GM19397 (cell line): ENCODE measurements around the gene KRT80.

Source experiments
- ATAC-seq: cut with Tn5 transposase; IDR thresholded peaks from one replicate; pipeline ENCODE4 v1.9.1; 2021; ENCODE audit warnings: mild to moderate bottlenecking, moderate library complexity; ENCODE audit not compliant: unreplicated experiment

KRT80 gene

DNA sequence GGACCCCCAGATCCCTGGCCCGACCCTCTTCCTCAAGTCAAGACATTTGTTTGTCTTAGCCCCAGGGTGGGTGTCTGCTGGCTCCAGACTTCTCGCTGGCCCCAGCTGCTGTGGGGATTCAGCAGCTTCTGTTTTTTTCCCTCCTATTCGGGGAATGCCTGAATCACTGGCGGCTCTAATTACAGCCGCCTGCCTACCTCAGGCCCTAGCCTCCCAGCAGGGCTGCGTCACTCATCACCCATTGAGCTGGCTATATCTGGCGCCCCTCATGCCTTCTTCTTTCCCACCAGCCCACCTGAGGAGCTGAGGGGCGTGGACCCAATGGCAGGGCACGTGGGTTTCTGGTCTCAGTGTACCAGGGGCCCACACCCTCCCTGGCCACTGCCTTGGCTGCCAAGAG, 10.1 kb downstream of the KRT80 start:
- no peak for ATAC-seq

DNA sequence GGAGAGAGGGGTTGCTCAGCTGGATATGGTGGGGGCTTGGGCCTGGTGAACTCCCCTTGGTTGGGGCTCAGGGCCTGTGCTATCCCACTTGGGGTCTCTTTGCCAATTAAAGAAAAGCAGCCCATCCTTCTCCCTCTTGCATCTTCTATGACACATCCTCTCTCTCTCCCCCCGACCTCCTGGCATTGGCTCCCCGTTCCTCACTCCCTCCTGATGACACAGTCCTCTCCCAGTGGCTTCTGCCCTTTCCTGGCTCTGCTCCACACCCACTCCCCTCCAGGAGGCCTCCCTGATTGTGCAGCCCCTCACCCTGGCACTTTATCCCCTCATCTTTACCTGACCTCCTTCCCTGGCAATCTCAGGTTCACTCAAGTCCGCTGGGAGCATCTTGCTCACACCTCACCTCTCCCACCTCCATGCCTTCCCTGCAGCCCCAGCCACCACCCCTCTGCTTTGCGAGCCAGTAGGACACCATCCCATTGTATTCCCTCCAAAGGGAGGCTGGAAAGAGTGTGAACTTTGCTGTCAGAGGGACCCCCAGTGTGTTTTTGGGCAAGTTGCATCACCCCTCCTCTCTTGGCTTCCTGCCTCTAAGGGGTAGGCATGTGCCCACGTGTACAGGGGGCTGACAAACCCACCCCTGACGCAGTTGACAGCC, 10.7 kb downstream of the KRT80 start:
- ATAC-seq: no peak

GRCh38 chr12:52179396-52179973, 12.3 kb downstream of the KRT80 start:
- no peak for ATAC-seq

GRCh38 chr12:52178984-52179383, 12.8 kb downstream of the KRT80 start:
- no peak for ATAC-seq

DNA sequence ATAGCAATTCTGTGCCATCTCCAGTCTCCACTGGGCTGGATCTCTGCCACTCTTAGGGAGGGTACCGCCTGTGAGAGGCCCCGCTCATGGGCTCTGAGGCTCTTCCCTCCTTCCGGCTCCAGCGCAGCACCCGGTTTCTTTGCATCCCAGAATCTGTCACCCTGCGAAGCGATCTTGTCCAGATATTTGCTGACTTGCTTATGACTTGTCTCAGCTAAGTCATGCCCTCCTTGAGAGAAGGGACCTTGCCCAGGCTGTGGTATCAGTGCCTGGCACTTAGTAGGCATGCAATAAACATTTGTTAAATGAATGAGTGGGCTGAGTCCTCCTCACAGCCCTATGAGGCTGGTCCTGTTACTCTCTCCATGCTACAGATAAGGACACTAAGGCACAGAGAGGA, 13.4 kb downstream of the KRT80 start:
- ATAC-seq: no peak

- ATAC-seq: no peak
Observed at GRCh38 chr12:52175371-52176350, 16.2 kb downstream of the KRT80 start.

- no peak for ATAC-seq
Observed at GRCh38 chr12:52173526-52173925, 18.3 kb downstream of the KRT80 start.

- ATAC-seq: no peak
Observed at GRCh38 chr12:52172956-52173355, 18.9 kb downstream of the KRT80 start.

- no peak for ATAC-seq
Observed at GRCh38 chr12:52171950-52172512, 19.8 kb downstream of the KRT80 start.

GRCh38 chr12:52170827-52171226, 21.0 kb downstream of the KRT80 start:
- ATAC-seq: no peak

- no peak for ATAC-seq
Observed at GRCh38 chr12:52169886-52170285, 21.9 kb downstream of the KRT80 start.

GRCh38 chr12:52168019-52168717, 23.6 kb downstream of the KRT80 start:
- ATAC-seq: no peak

DNA sequence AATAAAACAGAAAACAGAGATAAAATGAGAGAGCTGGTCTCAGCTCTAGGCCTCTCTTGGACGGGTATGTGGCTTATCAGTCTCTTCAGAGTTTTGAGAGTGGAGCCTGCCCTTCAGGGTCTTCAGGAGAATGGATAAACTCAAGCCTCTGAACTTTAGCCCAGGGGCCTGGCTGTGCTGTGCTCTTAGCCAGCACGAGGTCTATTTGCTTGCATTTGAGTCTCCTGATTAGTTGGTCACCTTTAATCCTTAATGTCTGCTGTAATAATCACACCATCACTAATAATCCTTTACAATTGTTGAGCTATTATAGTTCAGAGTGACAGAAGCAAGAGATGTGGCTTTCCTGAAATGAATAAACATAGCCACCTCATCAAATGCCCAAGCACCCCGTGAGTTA, 24.3 kb downstream of the KRT80 start:
- no peak for ATAC-seq

DNA sequence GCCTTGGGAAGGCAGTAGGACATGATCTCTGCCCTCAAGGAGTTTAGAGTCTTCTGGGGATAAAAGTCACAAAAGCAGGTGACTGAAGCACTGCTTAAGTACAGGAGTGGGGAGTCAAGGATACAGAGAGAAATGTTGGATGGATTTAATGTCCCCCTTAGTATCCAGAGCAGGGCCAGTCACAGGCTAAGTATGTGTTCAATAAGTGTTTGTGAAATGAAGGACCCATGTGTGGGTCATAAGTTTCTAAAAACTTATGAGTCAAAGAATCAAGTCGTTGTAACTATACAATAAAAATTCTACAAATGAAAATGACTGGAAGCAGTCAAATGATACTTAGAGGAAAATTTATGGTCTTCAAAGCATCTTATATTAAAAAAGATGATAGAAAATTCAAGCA, 25.1 kb downstream of the KRT80 start:
- ATAC-seq: no peak

- no peak for ATAC-seq
Observed at GRCh38 chr12:52165096-52165855, 26.5 kb downstream of the KRT80 start.

- ATAC-seq: no peak
Observed at GRCh38 chr12:52164624-52165023, 27.2 kb downstream of the KRT80 start.

DNA sequence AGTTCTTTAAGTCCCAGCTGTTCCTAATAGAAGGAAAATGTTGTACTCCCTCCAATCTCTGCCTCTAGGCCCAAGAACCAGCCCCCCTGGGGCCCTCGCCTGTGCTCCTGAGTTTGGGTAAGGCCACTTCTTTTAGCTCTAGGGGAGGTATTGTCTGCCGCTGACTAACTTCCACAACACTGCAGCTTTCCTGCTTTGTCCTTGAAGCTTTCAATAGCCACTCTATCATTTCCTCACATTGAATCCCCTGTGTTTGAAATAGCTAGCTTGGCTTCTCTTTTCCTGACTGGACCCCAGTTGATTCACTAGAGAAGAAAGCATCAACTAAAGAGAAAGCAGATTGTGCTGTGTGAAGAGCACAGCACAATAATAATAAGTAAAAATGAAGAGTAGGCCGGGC, 28.8 kb downstream of the KRT80 start:
- no peak for ATAC-seq

GRCh38 chr12:52160200-52160599, 31.6 kb downstream of the KRT80 start:
- no peak for ATAC-seq

DNA sequence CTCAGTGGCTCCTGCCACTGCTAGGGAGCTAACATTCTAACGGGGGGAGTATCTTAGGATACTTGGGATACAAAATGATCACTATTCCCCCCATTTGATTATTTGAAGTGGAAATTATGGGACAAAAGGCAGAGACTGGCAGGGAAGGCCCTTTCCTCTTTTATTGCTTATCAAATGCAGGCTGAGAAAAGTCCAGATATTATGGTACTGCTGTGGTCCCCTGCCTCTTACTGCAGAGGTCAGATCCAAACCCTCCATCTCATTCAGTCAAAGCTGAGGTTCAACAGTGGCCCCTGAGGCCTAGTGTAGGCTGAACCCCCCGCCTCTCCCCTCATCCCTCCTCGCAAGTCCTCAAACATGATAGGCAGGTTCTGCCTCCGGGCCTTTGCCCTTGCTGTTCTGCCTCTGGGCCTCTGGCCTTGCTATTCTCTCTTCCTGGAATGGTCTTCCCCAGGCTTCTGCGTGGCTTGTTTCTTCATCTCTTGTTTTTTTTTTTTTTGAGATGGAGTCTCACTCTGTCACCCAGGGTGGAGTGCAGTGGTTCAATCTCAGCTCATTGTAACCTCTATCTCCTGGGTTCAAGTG, 34.2 kb downstream of the KRT80 start:
- ATAC-seq: no peak
